COLO668 (cell line): ENCODE results near the gene BPGM.

Experiments used
- DNase-seq: peaks from one replicate; lab custom pipeline; 2025; ENCODE audit not compliant: unreplicated experiment; lab: John Stamatoyannopoulos, UW

Gene BPGM

DNA sequence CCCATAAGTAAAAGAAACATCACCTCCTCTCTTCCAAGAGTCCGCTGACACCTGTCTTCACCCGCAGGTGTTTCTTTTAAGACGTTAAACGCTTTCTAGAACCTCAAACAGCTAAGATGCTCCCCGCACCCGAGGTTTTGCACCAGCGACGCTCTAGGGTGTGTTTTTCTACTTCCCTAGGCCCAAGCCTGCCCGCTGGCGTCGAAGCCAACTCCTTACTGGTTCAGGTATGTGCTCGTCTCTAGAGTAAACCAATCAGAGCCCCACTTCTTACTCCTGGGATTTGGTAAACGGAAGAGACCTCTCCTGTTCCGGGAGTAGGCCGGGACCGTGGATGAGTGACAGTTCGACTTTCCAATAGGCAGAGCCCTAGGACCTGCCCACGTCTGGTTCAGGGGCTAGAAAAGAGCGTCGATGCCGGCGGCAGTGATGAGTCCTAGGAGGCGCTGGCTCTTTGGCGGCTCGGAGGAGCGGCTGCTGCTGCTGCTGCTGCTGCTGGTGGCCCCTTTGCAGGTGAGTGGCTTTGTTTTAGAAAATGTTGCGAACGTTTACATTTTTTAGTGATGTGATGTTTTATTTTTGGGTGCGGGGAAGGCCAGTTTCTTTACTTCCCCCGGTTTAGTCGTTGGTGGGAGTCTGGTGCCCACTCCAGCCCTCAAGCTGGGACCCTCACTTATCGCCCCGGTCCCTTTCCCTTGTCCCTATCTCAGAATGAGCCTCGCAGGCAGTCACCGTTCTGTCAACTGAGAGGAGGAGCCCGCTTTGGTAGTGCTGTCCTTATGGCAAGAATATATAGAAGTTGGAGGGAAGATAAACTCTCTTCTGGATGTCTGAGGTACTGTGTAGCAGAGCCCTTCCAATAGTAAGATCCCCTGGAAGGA is at the start of gene BPGM:
Gene BPGM (plus strand): TSS at position 429 of the 881 bp plus-strand sequence. CDS start 14,655 bp downstream, outside the sequence.
- DNase-seq, result peak; percentile 97

DNA sequence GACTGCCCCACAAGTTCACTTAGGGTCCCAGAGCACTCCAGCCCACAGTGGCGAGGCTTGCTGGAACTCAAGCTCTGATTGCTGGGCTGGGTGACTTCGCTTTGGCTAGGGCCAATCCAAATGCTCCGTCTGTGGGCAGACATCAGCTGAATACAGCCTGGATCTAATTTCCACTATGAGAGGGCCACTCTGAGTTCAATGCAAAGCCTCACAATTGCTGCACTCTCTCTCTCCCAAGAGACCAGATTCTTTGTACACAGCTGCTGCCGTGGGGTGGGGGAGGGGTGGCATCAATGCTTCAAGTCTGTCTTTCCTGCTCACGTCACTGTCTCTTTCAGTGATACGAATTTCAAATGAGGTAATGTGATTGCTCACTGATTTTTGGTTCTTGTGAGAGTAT is 47.3 kb upstream of the BPGM start:
- peak; percentile 28 for DNase-seq

- DNase-seq, result no peak
Measured at GRCh38 chr7:134601459-134601858, 45.2 kb upstream of the BPGM start.

DNA sequence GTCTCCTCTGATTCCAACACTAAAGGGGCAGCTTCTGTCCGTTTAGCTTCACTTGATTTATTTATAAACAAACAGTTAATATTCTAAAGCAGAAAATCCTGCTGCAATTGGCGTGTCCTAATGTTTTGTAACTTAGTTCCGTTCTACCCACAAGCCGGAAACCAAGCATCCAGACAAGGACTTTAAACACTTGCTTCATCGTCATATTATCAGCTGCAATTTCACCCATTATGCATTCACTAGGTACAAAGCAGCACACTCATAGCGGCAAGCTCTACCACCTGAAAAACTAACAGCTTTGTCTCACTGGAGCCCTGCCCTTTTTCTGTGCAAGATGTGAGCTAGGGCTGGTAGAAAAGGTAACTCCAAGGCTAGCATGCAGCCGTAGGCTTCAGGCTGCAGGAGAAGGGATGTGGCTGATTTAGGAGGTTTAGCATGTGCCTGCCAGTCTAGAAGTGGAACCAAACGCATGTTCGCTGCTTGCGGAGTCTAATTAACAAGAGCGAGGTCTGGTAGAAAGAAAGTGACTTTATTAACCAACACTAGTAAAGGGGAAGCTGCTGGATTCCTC is 43.7 kb upstream of the BPGM start:
- DNase-seq, result no peak

DNA sequence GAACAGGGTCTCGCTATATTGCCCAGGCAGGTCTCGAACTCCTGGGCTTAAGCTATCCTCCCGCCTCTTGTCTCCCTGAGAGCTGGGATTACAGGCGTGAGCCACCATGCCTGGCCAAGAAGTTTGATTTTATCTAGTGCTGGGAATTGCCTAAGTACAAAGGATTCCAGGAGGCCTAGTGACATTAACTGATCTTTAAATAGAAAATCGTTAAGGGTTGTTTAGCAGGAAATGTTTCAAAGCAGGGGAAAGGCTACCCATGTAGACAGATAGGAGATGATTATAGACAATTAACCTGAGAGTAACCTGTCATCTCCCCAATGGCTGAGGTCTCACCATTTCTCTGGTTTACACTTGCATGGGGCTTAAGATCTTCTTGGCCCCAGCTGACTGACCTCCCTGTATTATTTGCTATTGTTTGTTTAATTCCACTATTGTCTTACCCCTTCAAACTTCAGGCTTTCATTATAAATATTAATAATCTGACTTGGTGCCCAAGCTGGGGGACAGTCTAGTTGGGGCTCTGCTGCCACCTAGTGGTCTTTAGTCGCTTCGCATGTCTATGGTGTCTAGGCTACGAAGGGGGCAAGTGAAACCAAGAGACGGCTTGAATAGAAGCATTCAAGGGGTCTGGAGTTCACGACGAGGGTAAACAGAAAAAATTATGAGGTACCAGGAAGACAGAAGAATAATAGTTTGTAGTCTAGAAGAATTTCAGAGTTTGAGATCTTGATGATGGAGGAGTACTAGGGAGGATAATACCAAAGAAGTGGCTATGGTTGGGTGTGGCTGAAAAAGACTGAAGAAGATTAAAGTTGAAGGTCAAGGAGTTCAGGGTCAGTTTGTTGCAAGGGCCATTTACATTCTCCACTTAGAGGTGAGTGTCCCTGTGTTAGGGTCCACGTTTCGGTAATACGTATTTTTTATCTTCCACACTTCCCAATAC is 40.4 kb upstream of the BPGM start:
- peak; percentile 53 for DNase-seq

- no peak for DNase-seq
Measured at GRCh38 chr7:134611611-134612151, 35.0 kb upstream of the BPGM start.

GRCh38 chr7:134612197-134612596 is 34.5 kb upstream of the BPGM start:
- DNase-seq, result no peak

DNA sequence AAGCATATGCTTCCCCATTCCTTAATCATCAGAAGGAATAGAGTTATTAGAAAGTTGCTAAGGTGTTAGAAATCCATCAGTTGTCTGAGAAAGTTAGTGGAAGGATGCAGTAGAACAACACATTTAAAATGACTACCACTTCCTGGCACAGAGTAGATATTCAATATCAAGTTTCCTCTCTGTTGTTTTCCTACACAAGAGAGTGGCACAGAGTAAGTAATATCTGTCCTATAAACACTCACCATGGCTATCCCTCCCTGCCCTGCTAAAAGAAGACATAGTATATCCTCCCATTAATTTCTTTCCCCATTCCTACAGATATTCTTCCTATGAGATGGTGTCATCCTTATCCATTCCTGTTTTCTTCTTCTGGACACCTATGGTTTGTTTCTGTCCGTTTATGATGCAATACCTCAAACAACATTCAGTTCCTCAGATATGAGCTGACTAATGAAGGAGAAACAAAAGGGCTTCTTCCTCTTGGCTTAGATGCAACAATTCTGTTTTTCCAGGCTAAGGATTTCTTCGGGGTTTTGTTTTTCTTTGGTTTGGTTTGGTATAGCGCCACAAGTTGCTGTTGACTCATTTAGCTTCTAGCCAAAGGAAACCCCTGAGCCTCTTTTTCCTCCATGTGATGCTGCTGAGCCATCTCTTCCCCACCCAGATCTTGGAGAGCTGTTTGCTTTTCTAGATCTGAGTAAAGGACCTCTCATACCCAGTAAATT is 32.9 kb upstream of the BPGM start:
- DNase-seq, result no peak

GRCh38 chr7:134616611-134617010 is 30.0 kb upstream of the BPGM start:
- DNase-seq, result no peak

DNA sequence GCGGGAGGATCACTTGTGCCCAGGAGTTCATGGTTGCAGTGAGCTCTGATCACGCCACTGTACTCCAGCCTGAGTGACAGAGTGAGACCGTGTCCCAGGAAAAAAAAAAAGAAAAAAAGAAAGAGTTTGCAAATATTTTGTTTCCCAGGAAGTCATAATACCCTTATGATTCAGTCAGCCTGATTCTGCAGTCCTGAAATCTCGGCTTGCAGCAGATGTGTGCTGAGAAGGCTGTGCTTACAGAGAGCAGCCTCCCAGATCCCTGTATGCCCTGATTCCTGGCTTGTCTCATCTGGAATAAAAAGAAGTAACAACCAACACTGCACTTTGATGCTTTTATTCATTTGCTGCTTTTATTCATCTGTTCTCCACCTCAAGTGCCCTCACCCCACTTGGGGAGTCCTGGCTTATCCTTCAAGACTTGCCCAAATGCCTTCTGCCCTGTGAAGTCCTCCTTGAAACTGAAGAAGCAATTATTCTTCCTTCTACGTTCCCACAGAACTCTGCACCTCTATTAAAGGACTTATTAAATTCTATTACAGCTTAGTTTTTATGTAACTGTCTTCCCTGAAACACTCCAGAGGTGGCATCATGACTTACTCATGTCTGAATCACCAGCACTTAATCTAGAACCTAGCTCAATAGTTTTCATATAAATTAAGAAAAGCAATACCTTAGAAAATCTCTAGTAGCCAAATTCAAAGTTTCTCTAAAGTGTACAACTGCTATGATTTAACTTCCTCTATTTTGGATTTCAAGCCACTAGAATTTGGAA is 27.7 kb upstream of the BPGM start:
- no peak for DNase-seq

DNA sequence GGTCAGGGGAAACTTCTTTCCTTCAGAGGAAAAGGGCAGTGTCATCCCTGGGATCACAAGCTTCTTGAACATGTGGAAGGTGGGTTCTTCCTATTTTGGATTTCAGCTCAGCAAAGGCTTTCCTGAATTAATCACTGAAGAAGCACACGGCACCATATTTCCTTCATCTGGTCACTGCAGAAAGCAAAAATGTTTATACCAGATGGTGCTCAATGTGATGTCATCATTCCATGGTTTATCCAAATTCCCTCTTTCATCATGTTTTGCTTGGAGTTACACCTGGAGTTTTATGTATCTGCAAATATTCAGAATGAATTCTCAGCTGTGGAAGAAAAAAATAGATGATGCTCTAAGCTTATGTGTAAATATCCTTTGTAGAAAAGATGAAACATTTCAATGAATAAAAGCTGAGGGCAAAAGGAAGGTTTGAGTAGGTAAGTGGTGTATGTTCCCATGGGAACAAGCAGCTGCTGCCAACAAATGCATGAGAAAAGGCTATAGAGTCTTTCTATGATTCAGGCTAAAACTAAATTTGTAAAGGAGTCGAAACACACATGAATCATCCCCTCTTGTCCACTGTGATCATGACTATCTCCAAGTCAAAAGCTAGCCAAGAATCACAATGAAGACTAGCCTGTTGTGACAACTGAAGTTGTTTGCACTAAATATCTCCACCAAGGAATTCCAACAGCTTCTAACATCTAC is 26.9 kb upstream of the BPGM start:
- DNase-seq, result no peak

DNA sequence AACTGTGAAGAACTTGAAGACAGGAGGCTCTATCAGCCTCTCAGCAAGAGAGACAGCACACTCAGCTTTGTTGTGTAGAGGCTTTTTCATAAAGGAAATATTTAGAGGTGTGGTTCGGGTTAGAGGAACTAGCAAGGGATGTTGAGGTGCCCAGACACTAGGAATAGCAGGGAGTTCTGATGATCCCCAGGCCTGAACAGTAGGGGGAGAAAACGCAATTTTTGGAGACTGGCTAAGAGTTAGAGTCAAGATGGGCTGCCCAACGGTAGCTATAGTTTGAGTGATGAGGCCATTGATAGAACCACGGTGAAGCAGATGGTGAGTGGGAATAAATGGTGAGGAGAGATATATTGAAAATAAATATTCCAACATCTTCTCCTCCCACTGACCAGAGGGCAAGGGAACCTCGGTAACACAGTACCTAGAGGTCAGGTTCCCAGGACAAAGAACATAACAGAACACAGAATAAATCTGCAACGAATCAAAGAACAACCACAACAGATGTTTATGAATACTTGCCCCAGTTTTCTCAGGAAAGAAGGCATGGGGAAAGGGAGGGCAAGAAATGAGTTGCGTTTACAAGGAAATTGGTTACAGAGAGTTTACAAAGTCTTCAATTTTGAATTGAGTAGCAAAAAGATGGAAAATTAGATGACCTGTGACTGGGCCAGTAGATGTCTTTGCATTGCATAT is 24.2 kb upstream of the BPGM start:
- DNase-seq, result no peak

GRCh38 chr7:134623193-134623592 is 23.5 kb upstream of the BPGM start:
- DNase-seq, result no peak

GRCh38 chr7:134625550-134625949 is 21.1 kb upstream of the BPGM start:
- no peak for DNase-seq

DNA sequence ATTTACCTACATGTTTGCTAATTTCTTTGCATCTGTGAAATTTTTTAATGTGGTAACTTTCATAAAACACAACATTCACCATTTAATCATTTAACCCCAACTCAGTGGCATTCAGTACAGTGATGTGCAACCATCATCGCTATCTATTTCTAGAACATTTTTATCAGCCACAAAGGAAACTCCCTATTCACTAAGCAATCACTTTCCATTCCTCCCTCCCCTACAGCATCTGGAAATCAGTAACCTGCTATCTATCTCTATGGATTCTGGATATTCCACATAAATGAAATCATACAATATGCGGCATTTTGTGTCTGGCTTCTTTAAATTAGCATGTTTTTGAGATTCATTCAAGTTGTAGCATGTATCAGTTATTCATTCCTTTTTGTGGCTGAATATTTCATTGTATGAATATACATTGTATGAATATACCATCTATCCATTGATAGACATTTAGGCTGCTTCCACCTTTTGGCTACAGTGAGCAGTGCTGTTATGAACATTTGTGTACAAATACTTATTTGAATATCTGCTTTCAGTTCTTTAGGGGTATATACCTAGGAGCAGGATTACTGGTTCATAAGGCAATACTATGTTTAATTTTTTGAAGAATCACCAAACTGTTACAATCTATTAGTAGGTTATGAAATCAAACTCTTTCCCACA is 19.4 kb upstream of the BPGM start:
- no peak for DNase-seq

GRCh38 chr7:134627775-134628153 is 18.9 kb upstream of the BPGM start:
- DNase-seq, result no peak

GRCh38 chr7:134629445-134629844 is 17.2 kb upstream of the BPGM start:
- no peak for DNase-seq

- DNase-seq, result no peak
Measured at GRCh38 chr7:134630237-134630636, 16.4 kb upstream of the BPGM start.
